Activated naive CD4-positive, alpha-beta T cell treated with anti-CD3 and anti-CD28 coated beads, Interleukin-2, amount 10 ng/mL, durations not matched to agents 7 days and 5 days (primary cell): ENCODE results near the gene ACP6.

Experiments used
- CTCF ChIA-PET: fragments of 350-600 bp; sonication (Branson Sonifier 250); formaldehyde crosslinking; loops from one replicate; lab custom pipeline; 2021; ENCODE audit warnings: antibody characterized with exemption; lab: Charles Lee
- DNase-seq: peaks from one replicate; pipeline ENCODE4 v3.0.0-alpha.2; 2020
- H3K27ac Mint-ChIP-seq: one replicate; pipeline ENCODE4 v1.8.0; 2021; ENCODE audit warnings: mild to moderate bottlenecking, moderate library complexity, mixed read lengths
- H3K27me3 Mint-ChIP-seq: one replicate; pipeline ENCODE4 v1.8.0; 2021; ENCODE audit warnings: mild to moderate bottlenecking, mixed read lengths
- H3K36me3 Mint-ChIP-seq: one replicate; pipeline ENCODE4 v1.8.0; 2021; ENCODE audit warnings: mixed read lengths
- H3K4me1 Mint-ChIP-seq: one replicate; pipeline ENCODE4 v1.8.0; 2021; ENCODE audit warnings: mixed read lengths
- H3K4me3 Mint-ChIP-seq: one replicate; pipeline ENCODE4 v1.8.0; 2021; ENCODE audit warnings: mild to moderate bottlenecking, moderate library complexity, mixed read lengths
- H3K9me3 Mint-ChIP-seq: one replicate; pipeline ENCODE4 v1.8.0; 2021; ENCODE audit warnings: mixed read lengths

Gene ACP6

DNA sequence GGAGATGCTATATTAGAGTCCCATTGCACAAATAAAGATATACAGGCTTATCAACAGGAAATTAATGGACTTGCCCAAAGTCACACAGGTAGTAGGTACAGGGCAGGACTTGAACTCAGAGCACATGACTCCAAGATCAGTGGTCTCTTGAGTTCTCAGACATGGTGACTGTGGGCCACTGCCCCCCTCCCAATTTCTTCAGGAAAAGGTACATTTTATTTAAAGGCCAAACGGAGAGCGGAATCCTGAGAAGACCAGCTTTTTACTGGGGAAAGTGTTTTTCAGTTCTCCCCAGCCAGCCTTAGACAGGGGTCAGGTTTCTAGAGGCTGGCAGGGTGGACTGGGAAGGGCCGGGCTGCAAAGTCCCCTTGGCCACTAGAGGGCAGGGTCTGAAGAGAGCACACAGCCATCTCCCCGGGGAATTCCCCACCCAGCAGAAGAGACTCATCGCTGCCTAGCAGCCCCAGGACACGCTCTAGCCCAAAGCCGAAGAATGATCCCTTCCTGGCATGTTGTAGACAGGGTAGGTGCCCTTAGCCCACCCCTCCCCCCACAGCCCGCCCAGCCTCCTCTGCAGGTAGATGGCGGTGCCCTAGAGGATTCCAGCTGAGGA is 29.7 kb downstream of the ACP6 start:
- H3K27ac Mint-ChIP-seq = no peak overlapping the region
- H3K4me1 Mint-ChIP-seq = peaks cover 28% of the 10 kb centered on the region
- H3K36me3 Mint-ChIP-seq = peaks cover 21% of the 10 kb centered on the region
- no peak overlapping the region for H3K4me3 Mint-ChIP-seq
- DNase-seq = peak; percentile 85
- no peaks in the 10 kb centered on the region for H3K9me3 Mint-ChIP-seq
- CTCF ChIA-PET = interaction anchor here (0.8 to 3.2 kb wide), 13 partner anchors 9 to 252 kb away, joined by 3 to 27 read pairs (median 4); no protein-coding TSS in a partner anchor
- H3K27me3 Mint-ChIP-seq = no peaks in the 10 kb centered on the region

DNA sequence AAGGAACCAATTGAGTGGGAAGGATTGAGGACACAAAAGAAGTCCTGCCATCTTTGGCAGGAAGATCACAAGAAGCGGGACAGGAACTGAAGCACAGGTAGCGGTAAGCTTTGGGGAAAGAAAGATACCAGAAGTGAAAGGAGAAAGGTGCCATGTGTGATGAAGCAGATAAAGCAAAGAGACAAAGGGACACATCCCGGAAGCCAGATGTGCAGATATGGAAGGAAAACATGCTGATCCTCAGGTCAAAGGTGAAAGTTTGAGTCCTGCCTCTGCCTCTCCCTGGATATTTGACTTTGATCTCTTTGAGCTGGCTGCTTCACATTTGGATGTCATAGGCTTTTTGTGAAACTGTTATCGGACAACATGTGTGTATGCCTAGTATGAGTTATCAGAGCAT is 34.0 kb downstream of the ACP6 start:
- no peak overlapping the region for H3K27ac Mint-ChIP-seq
- CTCF ChIA-PET = interaction anchor here (1.2 to 4.7 kb wide), 2 partner anchors 120 to 254 kb away, joined by 5 to 17 read pairs; no protein-coding TSS in a partner anchor
- peaks cover 3% of the 10 kb centered on the region for H3K27me3 Mint-ChIP-seq

DNA sequence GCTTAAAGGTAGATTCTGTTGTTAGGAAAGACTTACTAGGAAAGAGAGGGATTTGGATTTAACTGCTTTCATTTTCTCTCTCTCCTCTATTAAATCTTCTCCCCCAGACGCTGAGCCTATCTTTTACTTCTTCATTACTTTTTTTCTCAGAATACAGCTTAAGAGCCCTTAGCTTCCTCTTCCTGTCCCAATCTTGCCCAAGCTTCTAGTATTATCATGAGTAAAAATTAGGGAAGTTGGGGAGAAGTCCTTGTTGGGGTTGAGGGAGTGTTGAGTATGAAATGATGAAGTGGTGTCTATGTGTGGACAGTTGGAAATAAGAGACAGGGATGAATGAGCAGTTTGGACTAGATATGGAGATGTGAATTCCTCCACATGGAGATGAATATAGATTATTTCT is 35.0 kb downstream of the ACP6 start:
- no peaks in the 10 kb centered on the region for H3K9me3 Mint-ChIP-seq
- no peak overlapping the region for H3K27ac Mint-ChIP-seq
- peaks cover 3% of the 10 kb centered on the region for H3K27me3 Mint-ChIP-seq
- H3K4me3 Mint-ChIP-seq = no peak overlapping the region
- peaks cover 4% of the 10 kb centered on the region for H3K4me1 Mint-ChIP-seq
- CTCF ChIA-PET = interaction anchor here (1.1 to 4.7 kb wide), 2 partner anchors 67 to 119 kb away, joined by 3 to 17 read pairs; no protein-coding TSS in a partner anchor
- no peak for DNase-seq
- H3K36me3 Mint-ChIP-seq = no peaks in the 10 kb centered on the region

More for the DNA sequence above, 34.0 kb downstream of the ACP6 start:
- Mint-ChIP-seq H3K4me3 (no peak overlapping the region), H3K4me1 (peaks cover 9% of the 10 kb centered on the region), H3K36me3 (no peaks in the 10 kb centered on the region), H3K9me3 (no peaks in the 10 kb centered on the region)
- DNase-seq = no peak

DNA sequence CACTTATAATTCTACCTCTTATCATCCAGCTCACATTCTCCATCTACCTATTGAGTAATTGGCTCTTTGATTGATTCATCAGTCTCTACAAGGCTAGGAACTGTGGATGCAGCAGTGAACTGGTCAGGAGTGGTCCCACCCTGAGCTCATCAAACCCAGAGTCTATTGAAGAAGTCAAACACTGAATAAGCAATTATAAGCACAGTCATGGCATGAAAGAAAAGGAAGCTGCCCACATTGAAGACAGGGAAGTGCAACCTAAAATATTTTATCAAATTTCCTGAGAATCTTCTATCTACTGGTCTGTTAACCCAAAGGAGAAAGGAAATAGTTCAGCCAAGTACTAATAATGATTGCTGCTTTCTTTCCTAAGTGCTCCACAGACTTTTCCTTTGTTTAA is 35.7 kb downstream of the ACP6 start:
- H3K27ac Mint-ChIP-seq = no peak overlapping the region
- H3K36me3 Mint-ChIP-seq = no peaks in the 10 kb centered on the region
- CTCF ChIA-PET = interaction anchor here (1.1 to 4.7 kb wide), 3 partner anchors 8 to 119 kb away, joined by 3 to 17 read pairs (median 10); no protein-coding TSS in a partner anchor
- H3K27me3 Mint-ChIP-seq = peaks cover 3% of the 10 kb centered on the region
- no peaks in the 10 kb centered on the region for H3K9me3 Mint-ChIP-seq
- H3K4me3 Mint-ChIP-seq = no peak overlapping the region
- peaks cover 6% of the 10 kb centered on the region for H3K4me1 Mint-ChIP-seq
- no peak for DNase-seq

DNA sequence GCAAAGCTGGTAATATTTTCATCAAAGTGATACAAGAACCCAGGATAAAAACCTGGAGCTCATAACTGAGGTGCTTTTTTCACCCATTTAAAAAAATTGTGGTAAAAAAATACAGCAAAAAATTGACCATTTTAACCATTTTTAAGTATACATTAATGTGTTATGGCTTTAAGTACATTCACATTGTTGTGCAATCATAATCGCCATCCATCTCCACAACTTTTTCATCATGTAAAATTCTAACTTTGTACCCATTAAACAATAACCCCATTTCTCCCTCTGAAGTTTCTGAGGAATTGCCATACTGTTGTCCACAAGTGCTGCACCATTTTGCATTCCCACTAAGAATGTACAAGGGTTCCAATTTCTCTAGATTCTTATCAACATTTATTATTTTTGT is 36.6 kb downstream of the ACP6 start:
- Mint-ChIP-seq H3K4me3 (no peak overlapping the region), H3K4me1 (peaks cover 13% of the 10 kb centered on the region), H3K27me3 (peaks cover 3% of the 10 kb centered on the region), H3K9me3 (no peaks in the 10 kb centered on the region), H3K27ac (no peak overlapping the region), H3K36me3 (no peaks in the 10 kb centered on the region)
- no peak for DNase-seq
- CTCF ChIA-PET = interaction anchor here (0.6 to 2.4 kb wide), 3 partner anchors 9 to 300 kb away, joined by 3 to 10 read pairs (median 4); no protein-coding TSS in a partner anchor

DNA sequence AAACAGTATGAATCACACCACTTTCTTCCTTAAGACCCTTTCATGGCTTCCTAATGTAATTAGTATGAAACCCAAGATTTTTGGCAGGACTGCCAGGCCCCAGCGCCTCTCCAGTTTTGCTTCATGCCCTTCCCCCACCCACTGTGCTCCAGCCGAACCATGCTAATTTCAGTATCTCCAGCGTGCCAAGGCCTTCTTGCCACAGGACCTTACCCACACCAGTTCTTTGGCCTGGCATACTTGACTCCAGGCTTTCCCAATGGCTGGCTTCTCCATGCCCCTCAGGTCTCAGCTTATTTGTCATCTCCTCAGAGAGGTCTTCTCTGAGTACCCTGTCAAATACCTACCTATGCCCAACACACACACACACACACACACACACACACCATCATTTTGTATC is 38.5 kb downstream of the ACP6 start:
- Mint-ChIP-seq H3K36me3 (no peaks in the 10 kb centered on the region), H3K4me3 (no peak overlapping the region), H3K9me3 (no peaks in the 10 kb centered on the region), H3K27ac (no peak overlapping the region), H3K4me1 (peaks cover 24% of the 10 kb centered on the region), H3K27me3 (peaks cover 3% of the 10 kb centered on the region)
- no peak for DNase-seq
- CTCF ChIA-PET = interaction anchor here (0.9 to 1.4 kb wide), 2 partner anchors 103 to 136 kb away, joined by 3 to 5 read pairs; no protein-coding TSS in a partner anchor

DNA sequence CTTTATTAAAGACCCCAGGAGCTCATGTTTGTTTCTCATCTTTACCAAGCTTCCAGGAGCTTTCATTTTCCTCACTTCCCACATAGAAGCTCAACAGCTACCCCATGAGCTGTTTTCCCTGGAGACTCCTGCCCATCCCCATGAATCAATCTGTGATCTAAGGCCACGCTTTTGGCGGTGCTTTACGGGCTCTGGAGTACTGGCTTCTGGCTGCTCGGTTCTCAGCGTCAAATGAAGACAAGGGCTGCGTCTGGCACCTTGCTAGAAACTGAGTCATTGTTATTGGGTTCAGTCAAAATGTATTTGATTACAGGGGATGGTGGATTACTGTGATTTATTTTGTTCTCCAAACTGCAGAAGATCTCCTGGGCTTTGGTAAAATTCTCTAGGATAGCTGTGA is 39.9 kb downstream of the ACP6 start:
- Mint-ChIP-seq H3K27me3 (peaks cover 3% of the 10 kb centered on the region), H3K36me3 (no peaks in the 10 kb centered on the region), H3K27ac (no peak overlapping the region), H3K4me3 (no peak overlapping the region), H3K9me3 (no peaks in the 10 kb centered on the region), H3K4me1 (peaks cover 22% of the 10 kb centered on the region)
- DNase-seq = no peak
- CTCF ChIA-PET = interaction anchor here (1.5 to 2.3 kb wide), 3 partner anchors 9 to 262 kb away, joined by 5 to 8 read pairs (median 7); no protein-coding TSS in a partner anchor

DNA sequence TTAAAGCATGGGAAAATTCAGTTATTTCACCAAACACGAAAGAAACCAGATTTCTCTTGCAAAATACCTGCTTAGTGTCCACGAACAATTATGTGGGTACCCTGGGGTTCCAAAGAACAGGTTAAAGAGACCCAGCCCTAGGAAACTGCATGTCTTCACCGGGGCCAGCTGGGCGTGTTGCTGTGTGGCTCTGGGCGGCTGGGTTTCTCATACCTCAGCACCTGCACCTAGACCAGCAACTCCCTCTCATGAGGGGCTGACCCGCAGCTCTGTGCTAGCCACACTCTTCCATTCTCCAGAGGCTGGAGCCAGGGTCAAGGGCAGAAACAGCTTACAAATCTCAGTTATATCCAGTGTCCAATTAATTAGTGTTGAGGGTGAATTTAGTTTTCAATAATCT is 40.3 kb downstream of the ACP6 start:
- DNase-seq = no peak
- peaks cover 20% of the 10 kb centered on the region for H3K4me1 Mint-ChIP-seq
- no peaks in the 10 kb centered on the region for H3K36me3 Mint-ChIP-seq
- H3K27me3 Mint-ChIP-seq = peaks cover 3% of the 10 kb centered on the region
- H3K4me3 Mint-ChIP-seq = no peak overlapping the region
- H3K27ac Mint-ChIP-seq = no peak overlapping the region
- CTCF ChIA-PET = interaction anchor here (1.1 to 2.3 kb wide), 4 partner anchors 10 to 263 kb away, joined by 3 to 8 read pairs (median 6); no protein-coding TSS in a partner anchor
- H3K9me3 Mint-ChIP-seq = no peaks in the 10 kb centered on the region

DNA sequence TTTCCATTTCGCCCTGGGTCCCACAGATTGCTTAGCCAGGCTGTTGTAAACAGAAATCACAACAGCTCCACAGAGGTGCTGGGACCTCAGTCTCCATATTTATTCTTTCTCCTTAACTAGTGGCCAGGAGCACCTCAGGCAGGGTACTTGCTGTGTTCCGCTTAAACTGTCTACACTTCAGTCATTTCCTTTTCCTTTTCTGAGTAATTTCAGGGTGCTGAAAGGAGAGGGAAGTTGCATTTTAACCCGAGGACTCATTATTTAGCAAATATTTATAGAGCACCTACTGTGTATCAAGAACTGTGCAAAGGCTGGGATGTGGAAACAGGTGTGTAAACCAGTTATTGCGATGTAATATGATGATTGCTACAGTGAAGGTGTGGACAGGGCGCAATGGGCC is 41.9 kb downstream of the ACP6 start:
- no peak for DNase-seq
- H3K36me3 Mint-ChIP-seq = no peaks in the 10 kb centered on the region
- no peaks in the 10 kb centered on the region for H3K9me3 Mint-ChIP-seq
- peaks cover 3% of the 10 kb centered on the region for H3K27me3 Mint-ChIP-seq
- no peak overlapping the region for H3K27ac Mint-ChIP-seq
- CTCF ChIA-PET = interaction anchor here (1.8 to 3.2 kb wide), 4 partner anchors 9 to 113 kb away, joined by 5 to 27 read pairs (median 11); no protein-coding TSS in a partner anchor
- H3K4me3 Mint-ChIP-seq = no peak overlapping the region
- H3K4me1 Mint-ChIP-seq = peaks cover 20% of the 10 kb centered on the region

DNA sequence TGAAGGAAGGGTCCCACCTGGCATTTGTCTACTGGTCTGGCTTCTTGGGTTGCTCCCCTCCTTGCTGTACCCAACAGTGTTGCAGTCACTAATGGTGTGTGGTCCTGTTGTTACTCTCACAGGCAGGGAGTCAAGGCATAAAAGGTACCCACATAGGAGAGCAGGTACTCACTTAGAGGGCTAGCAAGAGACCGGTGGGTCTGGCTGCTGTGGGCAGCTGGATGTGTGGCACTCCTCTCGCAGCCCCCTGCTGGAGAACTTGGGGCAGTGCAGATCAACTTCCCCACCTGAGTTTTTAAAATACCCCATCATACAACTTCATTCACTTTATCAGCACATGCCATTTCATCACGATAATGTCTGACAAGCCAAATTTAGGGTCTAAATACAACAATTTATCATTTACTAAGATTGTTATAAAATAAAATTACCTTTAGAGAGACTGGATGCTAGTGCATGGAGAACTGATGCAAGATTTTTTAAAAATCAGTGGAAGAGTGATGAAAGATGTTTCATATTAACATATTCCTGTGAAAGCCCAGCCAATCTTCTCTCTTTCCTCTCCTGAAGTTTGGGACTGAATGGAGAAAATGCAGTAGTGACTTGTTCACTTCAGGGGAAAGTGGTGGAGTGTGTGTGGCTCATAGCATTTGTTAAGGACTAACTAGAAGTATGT is 42.8 kb downstream of the ACP6 start:
- Mint-ChIP-seq H3K36me3 (no peaks in the 10 kb centered on the region), H3K4me3 (no peak overlapping the region), H3K4me1 (peaks cover 20% of the 10 kb centered on the region), H3K27ac (no peak overlapping the region), H3K27me3 (peaks cover under 1% of the 10 kb centered on the region), H3K9me3 (no peaks in the 10 kb centered on the region)
- DNase-seq = peak; percentile 63
- CTCF ChIA-PET = interaction anchor here (0.9 to 3.2 kb wide), 15 partner anchors 10 to 404 kb away, joined by 3 to 27 read pairs (median 4); no protein-coding TSS in a partner anchor

DNA sequence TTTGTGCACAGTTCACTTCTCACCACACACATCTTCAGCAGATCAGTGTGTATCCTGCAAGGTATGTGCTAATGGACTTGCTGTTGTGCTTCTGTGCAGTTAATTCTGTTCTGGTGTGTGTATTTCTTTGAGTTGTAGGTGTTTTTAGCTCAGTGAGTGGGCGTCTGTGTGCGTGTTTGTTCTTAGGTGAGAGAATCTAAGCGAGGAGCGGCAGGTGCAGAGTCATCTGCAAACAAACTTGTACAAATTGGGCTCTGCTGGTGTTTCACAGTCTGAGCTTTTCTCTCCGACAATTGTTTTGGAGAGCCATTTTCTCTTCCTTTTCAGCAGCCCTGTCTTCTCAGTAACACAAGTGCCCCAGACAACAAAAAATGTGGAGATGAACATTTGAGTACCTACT is 43.6 kb downstream of the ACP6 start:
- H3K36me3 Mint-ChIP-seq = no peaks in the 10 kb centered on the region
- H3K9me3 Mint-ChIP-seq = no peaks in the 10 kb centered on the region
- DNase-seq = no peak
- H3K4me1 Mint-ChIP-seq = peaks cover 20% of the 10 kb centered on the region
- H3K27ac Mint-ChIP-seq = no peak overlapping the region
- CTCF ChIA-PET = interaction anchor here (0.9 to 3.2 kb wide), 16 partner anchors 9 to 403 kb away, joined by 3 to 27 read pairs (median 3); no protein-coding TSS in a partner anchor
- no peaks in the 10 kb centered on the region for H3K27me3 Mint-ChIP-seq
- no peak overlapping the region for H3K4me3 Mint-ChIP-seq

DNA sequence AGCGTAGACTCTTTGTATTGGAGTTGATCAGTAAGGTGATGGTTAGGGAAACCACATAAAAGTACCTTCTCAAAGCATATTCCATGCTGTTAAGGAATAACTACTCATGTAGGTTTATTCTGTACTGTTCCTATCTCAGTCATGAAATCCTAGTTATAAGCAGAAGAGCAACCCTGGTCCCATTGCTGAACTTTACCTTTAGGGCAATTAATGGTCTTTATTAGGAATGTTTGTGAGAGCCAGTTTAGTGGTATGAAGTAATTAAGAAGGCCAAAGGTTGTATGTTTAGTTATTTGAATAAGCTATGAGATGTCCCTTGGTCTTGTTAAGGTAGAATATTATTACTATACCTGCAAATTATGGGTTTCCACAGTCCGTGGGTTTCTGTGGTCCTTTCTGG is 44.0 kb downstream of the ACP6 start:
- Mint-ChIP-seq H3K27ac (no peak overlapping the region), H3K36me3 (no peaks in the 10 kb centered on the region), H3K4me3 (no peak overlapping the region), H3K4me1 (peaks cover 20% of the 10 kb centered on the region), H3K9me3 (no peaks in the 10 kb centered on the region), H3K27me3 (no peaks in the 10 kb centered on the region)
- DNase-seq = no peak
- CTCF ChIA-PET = interaction anchor here (1.0 to 3.2 kb wide), 10 partner anchors 14 to 151 kb away, joined by 3 to 27 read pairs (median 4); no protein-coding TSS in a partner anchor

DNA sequence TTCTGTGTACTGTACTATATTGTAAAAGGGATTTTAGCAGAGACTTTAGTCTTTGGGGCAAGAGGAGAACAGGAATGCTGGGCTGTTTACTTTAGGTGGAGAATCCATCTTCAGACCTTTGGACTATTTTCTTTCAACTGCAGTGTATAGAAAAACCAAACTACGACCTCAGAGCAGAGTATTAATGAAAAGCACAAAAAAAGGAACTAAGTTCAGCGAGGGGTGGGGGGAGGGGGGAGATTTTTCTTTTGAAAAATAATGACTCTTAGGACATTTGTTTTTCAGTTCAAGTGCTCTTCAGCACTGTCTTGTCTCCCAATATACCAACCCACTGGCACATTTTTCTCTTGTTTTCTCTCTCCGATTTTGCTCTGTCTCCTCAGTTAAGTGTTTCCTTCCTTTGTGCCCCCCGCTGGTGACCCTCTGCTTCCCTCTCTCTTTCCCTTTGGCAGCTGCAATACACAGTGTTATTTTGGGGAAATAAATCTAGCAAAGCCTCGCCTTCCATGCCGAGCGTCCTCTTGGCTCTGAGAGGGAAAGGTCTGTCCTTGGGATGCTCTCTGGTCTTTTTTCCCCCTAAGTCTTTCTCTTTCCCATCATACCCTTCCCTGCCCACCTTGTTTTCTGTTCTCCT is 44.8 kb downstream of the ACP6 start:
- peaks cover 7% of the 10 kb centered on the region for H3K36me3 Mint-ChIP-seq
- no peak overlapping the region for H3K4me3 Mint-ChIP-seq
- peaks cover 22% of the 10 kb centered on the region for H3K4me1 Mint-ChIP-seq
- CTCF ChIA-PET = interaction anchor here (0.7 to 3.2 kb wide), 4 partner anchors 15 to 108 kb away, joined by 3 to 27 read pairs (median 9); no protein-coding TSS in a partner anchor
- no peaks in the 10 kb centered on the region for H3K9me3 Mint-ChIP-seq
- H3K27me3 Mint-ChIP-seq = no peaks in the 10 kb centered on the region
- H3K27ac Mint-ChIP-seq = peak overlapping the region; percentile 5
- DNase-seq = no peak

DNA sequence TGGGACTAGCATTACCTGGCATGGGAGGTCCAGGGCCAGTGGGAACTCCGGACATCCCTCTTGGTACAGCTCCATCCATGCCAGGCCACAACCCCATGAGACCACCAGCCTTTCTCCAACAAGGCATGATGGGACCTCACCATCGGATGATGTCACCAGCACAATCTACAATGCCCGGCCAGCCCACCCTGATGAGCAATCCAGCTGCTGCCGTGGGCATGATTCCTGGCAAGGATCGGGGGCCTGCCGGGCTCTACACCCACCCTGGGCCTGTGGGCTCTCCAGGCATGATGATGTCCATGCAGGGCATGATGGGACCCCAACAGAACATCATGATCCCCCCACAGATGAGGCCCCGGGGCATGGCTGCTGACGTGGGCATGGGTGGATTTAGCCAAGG is 45.8 kb downstream of the ACP6 start:
- Mint-ChIP-seq H3K4me1 (peaks cover 18% of the 10 kb centered on the region), H3K4me3 (no peak overlapping the region), H3K27me3 (no peaks in the 10 kb centered on the region), H3K9me3 (no peaks in the 10 kb centered on the region), H3K27ac (no peak overlapping the region), H3K36me3 (peaks cover 8% of the 10 kb centered on the region)
- CTCF ChIA-PET = no interaction called here
- DNase-seq = no peak
